K562 (cell line): ENCODE data around the gene LMBR1. TPM values are rescaled to one million over a fixed set of nuclear protein-coding genes. Genes with fewer than 3 reads are reported as not detected.

ENCODE experiments used
- CBFB ChIP-seq: sonication (generic); formaldehyde crosslinking; IDR thresholded peaks from 2 replicates; pipeline ENCODE4 v1.4.0; 2020; ENCODE audit warnings: mild to moderate bottlenecking, missing genetic modification reagents
- CHD2 ChIP-seq: IDR thresholded peaks from 2 replicates; pipeline ENCODE4 v1.6.1; 2011; ENCODE audit warnings: low read depth, low read length
- CTBP1 ChIP-seq: fragments of 450-650 bp; IDR thresholded peaks from 2 replicates; pipeline ENCODE4 v1.6.1; 2016; ENCODE audit warnings: borderline replicate concordance
- DNMT1 ChIP-seq: fragments of 450-650 bp; IDR thresholded peaks from 2 replicates; pipeline ENCODE4 v1.6.1; 2016; ENCODE audit warnings: antibody characterized with exemption, mild to moderate bottlenecking
- JUN ChIP-seq, 2 experiments: sonication (generic) in 1 of 2; formaldehyde crosslinking in 1 of 2; IDR thresholded peaks; 2 replicates each; pipeline versions ENCODE4 v1.6.1 to v1.8.0; 2012 to 2022; ENCODE audit warnings: borderline replicate concordance in 2 of 2, mild to moderate bottlenecking in 2 of 2, improper control_type of control experiment in 1 of 2, low read depth in 1 of 2, low read length in 1 of 2, missing genetic modification reagents in 1 of 2
- KLF10 ChIP-seq: fragments of 250-450 bp; sonication (Bioruptor Pico); IDR thresholded peaks from 2 replicates; pipeline ENCODE4 v1.6.1; 2021; ENCODE audit warnings: matching md5 sums
- MAZ ChIP-seq, 2 experiments: fragments of 450-650 bp in 1 of 2; sonication (generic) in 1 of 2; formaldehyde crosslinking; IDR thresholded peaks in 1 of 2; conservative IDR thresholded peaks in 1 of 2; 2 replicates each; pipeline versions ENCODE4 v1.4.0 to v1.5.0; 2020; ENCODE audit warnings: mild to moderate bottlenecking in 1 of 2, missing genetic modification reagents in 1 of 2
- TEAD1 ChIP-seq, 2 experiments: fragments of 450-650 bp in 1 of 2; sonication (generic) in 1 of 2; formaldehyde crosslinking; IDR thresholded peaks; 2 replicates each; pipeline versions ENCODE4 v1.4.0 to v1.8.0; 2020 to 2022; ENCODE audit warnings: mild to moderate bottlenecking in 2 of 2, missing genetic modification reagents in 1 of 2
- THAP12 ChIP-seq: fragments of 250-450 bp; sonication (Bioruptor Pico); IDR thresholded peaks from 2 replicates; pipeline ENCODE4 v1.9.0; 2021; ENCODE audit warnings: mild to moderate bottlenecking, inconsistent platforms
- ZNF324 ChIP-seq: fragments of 250-450 bp; sonication (Bioruptor Pico); IDR thresholded peaks from 2 replicates; pipeline ENCODE4 v1.4.0; 2020; ENCODE audit warnings: mild to moderate bottlenecking
- polyA plus RNA-seq, 8 experiments: library from polyadenylated mRNA; depleted of rRNA in 4 of 8; stranded (reverse) in 5 of 8; unstranded in 3 of 8; fragments of >200 nt; fragmentation: Nextera tagmentation in 2 of 8; fragmentation: Illumina TruSeq in 1 of 8; extraction: Ambion mirVana in 2 of 8; extraction: Trizol in 1 of 8; gene quantifications; 2 replicates each; pipeline versions ENCODE4 v1.2.1 to v1.2.3, GENCODE V29; 2011 to 2014; ENCODE audit warnings: inconsistent platforms in 1 of 8, missing spikeins in 1 of 8
- total RNA-seq, 7 experiments: library from RNA; depleted of rRNA in 6 of 7; stranded (reverse); fragments of >200 nt in 6 of 7; fragmentation: Illumina TruSeq in 2 of 7; extraction: Trizol in 2 of 7; gene quantifications; 2 replicates each; pipeline versions ENCODE4 v1.2.1 to v1.2.3, GENCODE V29; 2011 to 2021; ENCODE audit warnings: low replicate concordance in 1 of 7
- TF ChIP-seq, protein P1 (sequence below): fragments of 250-450 bp; sonication (Bioruptor Pico); IDR thresholded peaks from 2 replicates; pipeline ENCODE4 v1.4.0; 2020; ENCODE audit warnings: mild to moderate bottlenecking, moderate library complexity
- TF ChIP-seq, protein P2 (sequence below), 2 experiments: fragments of 450-650 bp; IDR thresholded peaks; 2 replicates each; pipeline ENCODE4 v1.6.1; 2018; ENCODE audit warnings: mild to moderate bottlenecking in 2 of 2, low read depth in 1 of 2; ENCODE audit not compliant: partially characterized antibody in 2 of 2
- TF ChIP-seq, protein P3 (sequence below): sonication (generic); formaldehyde crosslinking; IDR thresholded peaks from 2 replicates; pipeline ENCODE4 v1.8.1; 2023; ENCODE audit warnings: mild to moderate bottlenecking, missing genetic modification reagents

Gene LMBR1
- total and polyA plus RNA-seq, 9 of the 15 experiments (the other 6 are each of a cell fraction or from before 2014, with no cell fraction given): 7.7 to 90.0 (median 59.9) TPM

DNA sequence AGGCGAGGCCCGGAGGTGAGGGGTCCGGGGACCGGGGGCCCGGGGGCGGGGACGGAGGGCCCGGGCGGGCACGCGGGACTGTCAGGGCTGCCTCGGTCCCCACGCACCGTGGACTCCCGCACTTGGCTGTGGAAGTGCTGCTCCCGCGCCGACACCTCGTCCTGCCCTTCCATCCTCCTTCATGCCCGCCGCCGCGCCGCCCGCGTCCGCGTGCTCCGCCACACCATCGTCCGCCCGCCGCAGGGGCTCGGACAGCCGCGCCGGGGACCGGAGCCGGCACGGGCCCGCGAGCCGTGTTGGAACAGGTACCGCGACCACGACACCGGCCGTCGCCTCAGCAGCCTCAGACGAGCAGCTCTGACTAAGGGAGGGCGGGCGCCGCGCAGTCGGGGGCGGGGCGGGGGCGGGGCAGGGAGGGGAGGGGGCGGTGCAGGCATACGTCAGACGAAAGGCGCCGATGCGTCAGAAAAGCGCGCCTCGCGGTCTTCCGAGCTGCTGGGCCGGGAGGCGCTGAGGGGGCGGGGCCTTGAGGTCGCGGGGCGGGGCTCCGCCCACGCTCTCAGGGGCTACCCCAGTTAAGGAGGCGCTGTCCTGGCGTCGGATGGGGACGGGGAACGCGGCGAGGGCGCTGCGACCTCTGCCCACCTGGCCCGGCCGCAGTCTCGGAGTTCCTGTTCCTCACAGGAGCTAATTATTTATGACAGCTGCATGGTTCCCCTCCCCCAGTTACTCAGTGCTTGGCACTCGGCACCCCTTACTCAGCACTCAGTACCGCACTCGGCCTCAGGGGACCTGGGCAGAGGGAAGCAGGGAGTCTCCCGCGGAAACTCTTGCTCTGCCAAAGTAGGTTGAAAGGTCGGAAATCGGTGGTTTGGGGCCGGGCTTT is at the start of gene LMBR1 (continued):
- TF ChIP-seq, protein P1, sequence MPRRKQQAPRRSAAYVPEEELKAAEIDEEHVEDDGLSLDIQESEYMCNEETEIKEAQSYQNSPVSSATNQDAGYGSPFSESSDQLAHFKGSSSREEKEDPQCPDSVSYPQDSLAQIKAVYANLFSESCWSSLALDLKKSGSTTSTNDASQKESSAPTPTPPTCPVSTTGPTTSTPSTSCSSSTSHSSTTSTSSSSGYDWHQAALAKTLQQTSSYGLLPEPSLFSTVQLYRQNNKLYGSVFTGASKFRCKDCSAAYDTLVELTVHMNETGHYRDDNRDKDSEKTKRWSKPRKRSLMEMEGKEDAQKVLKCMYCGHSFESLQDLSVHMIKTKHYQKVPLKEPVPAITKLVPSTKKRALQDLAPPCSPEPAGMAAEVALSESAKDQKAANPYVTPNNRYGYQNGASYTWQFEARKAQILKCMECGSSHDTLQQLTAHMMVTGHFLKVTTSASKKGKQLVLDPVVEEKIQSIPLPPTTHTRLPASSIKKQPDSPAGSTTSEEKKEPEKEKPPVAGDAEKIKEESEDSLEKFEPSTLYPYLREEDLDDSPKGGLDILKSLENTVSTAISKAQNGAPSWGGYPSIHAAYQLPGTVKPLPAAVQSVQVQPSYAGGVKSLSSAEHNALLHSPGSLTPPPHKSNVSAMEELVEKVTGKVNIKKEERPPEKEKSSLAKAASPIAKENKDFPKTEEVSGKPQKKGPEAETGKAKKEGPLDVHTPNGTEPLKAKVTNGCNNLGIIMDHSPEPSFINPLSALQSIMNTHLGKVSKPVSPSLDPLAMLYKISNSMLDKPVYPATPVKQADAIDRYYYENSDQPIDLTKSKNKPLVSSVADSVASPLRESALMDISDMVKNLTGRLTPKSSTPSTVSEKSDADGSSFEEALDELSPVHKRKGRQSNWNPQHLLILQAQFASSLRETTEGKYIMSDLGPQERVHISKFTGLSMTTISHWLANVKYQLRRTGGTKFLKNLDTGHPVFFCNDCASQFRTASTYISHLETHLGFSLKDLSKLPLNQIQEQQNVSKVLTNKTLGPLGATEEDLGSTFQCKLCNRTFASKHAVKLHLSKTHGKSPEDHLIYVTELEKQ (CRISPR knock-in tag): no peak
- TF ChIP-seq KLF10 (CRISPR knock-in tag) (no peak), ZNF324 (CRISPR knock-in tag) (peak; percentile 34; the same call in 1 of the 2 replicates), CTBP1 (peak; percentile 79), CBFB (CRISPR knock-in tag) (peak; percentile 85), CHD2 (peak; percentile 57), THAP12 (CRISPR knock-in tag) (peak; percentile 94), JUN (IDR thresholded peaks at IDR 0.05; ENCODE audit: borderline replicate concordance, low read depth, low read length) (0 out of 2 replicates have a peak, but pooled peaks have one; percentile 9), JUN (CRISPR knock-in tag; IDR thresholded peaks at IDR 0.05; ENCODE audit: borderline replicate concordance) (no peak; the same call in 1 of the 2 replicates), TEAD1 (CRISPR knock-in tag; IDR thresholded peaks at IDR 0.05) (peak; percentile 47 to 77; a peak in 2 of 4 replicates), MAZ (CRISPR knock-in tag; conservative IDR thresholded peaks at IDR 0.05 in 1 of 2, IDR thresholded peaks at IDR 0.05 in 1 of 2) (peak; percentile 82 to 92), DNMT1 (no peak)
- TF ChIP-seq, protein P2, sequence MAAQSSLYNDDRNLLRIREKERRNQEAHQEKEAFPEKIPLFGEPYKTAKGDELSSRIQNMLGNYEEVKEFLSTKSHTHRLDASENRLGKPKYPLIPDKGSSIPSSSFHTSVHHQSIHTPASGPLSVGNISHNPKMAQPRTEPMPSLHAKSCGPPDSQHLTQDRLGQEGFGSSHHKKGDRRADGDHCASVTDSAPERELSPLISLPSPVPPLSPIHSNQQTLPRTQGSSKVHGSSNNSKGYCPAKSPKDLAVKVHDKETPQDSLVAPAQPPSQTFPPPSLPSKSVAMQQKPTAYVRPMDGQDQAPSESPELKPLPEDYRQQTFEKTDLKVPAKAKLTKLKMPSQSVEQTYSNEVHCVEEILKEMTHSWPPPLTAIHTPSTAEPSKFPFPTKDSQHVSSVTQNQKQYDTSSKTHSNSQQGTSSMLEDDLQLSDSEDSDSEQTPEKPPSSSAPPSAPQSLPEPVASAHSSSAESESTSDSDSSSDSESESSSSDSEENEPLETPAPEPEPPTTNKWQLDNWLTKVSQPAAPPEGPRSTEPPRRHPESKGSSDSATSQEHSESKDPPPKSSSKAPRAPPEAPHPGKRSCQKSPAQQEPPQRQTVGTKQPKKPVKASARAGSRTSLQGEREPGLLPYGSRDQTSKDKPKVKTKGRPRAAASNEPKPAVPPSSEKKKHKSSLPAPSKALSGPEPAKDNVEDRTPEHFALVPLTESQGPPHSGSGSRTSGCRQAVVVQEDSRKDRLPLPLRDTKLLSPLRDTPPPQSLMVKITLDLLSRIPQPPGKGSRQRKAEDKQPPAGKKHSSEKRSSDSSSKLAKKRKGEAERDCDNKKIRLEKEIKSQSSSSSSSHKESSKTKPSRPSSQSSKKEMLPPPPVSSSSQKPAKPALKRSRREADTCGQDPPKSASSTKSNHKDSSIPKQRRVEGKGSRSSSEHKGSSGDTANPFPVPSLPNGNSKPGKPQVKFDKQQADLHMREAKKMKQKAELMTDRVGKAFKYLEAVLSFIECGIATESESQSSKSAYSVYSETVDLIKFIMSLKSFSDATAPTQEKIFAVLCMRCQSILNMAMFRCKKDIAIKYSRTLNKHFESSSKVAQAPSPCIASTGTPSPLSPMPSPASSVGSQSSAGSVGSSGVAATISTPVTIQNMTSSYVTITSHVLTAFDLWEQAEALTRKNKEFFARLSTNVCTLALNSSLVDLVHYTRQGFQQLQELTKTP (IDR thresholded peaks at IDR 0.05; ENCODE audit: low read depth in 1 of 2, partially characterized antibody in 2 of 2): peak in 1 of 2 experiments; percentile 48
- TF ChIP-seq, protein P3, sequence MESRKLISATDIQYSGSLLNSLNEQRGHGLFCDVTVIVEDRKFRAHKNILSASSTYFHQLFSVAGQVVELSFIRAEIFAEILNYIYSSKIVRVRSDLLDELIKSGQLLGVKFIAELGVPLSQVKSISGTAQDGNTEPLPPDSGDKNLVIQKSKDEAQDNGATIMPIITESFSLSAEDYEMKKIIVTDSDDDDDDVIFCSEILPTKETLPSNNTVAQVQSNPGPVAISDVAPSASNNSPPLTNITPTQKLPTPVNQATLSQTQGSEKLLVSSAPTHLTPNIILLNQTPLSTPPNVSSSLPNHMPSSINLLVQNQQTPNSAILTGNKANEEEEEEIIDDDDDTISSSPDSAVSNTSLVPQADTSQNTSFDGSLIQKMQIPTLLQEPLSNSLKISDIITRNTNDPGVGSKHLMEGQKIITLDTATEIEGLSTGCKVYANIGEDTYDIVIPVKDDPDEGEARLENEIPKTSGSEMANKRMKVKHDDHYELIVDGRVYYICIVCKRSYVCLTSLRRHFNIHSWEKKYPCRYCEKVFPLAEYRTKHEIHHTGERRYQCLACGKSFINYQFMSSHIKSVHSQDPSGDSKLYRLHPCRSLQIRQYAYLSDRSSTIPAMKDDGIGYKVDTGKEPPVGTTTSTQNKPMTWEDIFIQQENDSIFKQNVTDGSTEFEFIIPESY (CRISPR knock-in tag): peak; percentile 67; the same call in 1 of the 2 replicates
